GM19455 (cell line): ENCODE data around the gene SDE2.
"Not testable (repeated sequence)": the region's sequence is repeated elsewhere in the genome, so short reads cannot be mapped to it uniquely, and the experiment has no call there.

ENCODE experiments used
- ATAC-seq: cut with Tn5 transposase; IDR thresholded peaks from one replicate; pipeline ENCODE4 v1.9.1; 2021; ENCODE audit not compliant: unreplicated experiment

SDE2 gene

GRCh38 chr1:225979421-225979820 is 19.7 kb downstream of the SDE2 start:
- no peak for ATAC-seq

GRCh38 chr1:225977937-225978748 is 21.0 kb downstream of the SDE2 start:
- ATAC-seq, result peak; percentile 53

GRCh38 chr1:225975146-225975545 is 24.0 kb downstream of the SDE2 start:
- ATAC-seq, result not testable (repeated sequence)

- ATAC-seq, result no peak
Observed at GRCh38 chr1:225974454-225974853, 24.7 kb downstream of the SDE2 start.

- no peak for ATAC-seq
Observed at GRCh38 chr1:225973158-225973557, 26.0 kb downstream of the SDE2 start.

- ATAC-seq, result no peak
Observed at GRCh38 chr1:225972344-225973152, 26.6 kb downstream of the SDE2 start.

- not testable (repeated sequence) for ATAC-seq
Observed at GRCh38 chr1:225970592-225971157, 28.5 kb downstream of the SDE2 start.

- ATAC-seq, result not testable (repeated sequence)
Observed at GRCh38 chr1:225969751-225970150, 29.4 kb downstream of the SDE2 start.

- ATAC-seq, result no peak
Observed at GRCh38 chr1:225965231-225965630, 33.9 kb downstream of the SDE2 start.

GRCh38 chr1:225963735-225964530 is 35.2 kb downstream of the SDE2 start:
- ATAC-seq, result no peak

GRCh38 chr1:225962440-225962975 is 36.6 kb downstream of the SDE2 start:
- no peak for ATAC-seq

GRCh38 chr1:225961659-225962439 is 37.3 kb downstream of the SDE2 start:
- ATAC-seq, result no peak

GRCh38 chr1:225958041-225958440 is 41.1 kb downstream of the SDE2 start:
- no peak for ATAC-seq

GRCh38 chr1:225954753-225955152 is 44.4 kb downstream of the SDE2 start:
- ATAC-seq, result no peak

- ATAC-seq, result no peak
Observed at GRCh38 chr1:225953315-225953714, 45.8 kb downstream of the SDE2 start.

GRCh38 chr1:225950905-225951497 is 48.1 kb downstream of the SDE2 start:
- no peak for ATAC-seq

GRCh38 chr1:225949041-225949440 is 50.1 kb downstream of the SDE2 start:
- ATAC-seq, result no peak

GRCh38 chr1:225946803-225947202 is 52.3 kb downstream of the SDE2 start:
- no peak for ATAC-seq

GRCh38 chr1:225946082-225946620 is 53.0 kb downstream of the SDE2 start:
- no peak for ATAC-seq
